Heart left ventricle (tissue), 16 donors: ENCODE data around the gene DAO. TPM values are rescaled to one million over a fixed set of nuclear protein-coding genes. Genes with fewer than 3 reads are reported as not detected.
"Not testable (repeated sequence)": the region's sequence is repeated elsewhere in the genome, so short reads cannot be mapped to it uniquely, and the experiment has no call there.

ENCODE experiments used
- ATAC-seq, 4 donors: fragments of 200-7000 bp; cut with Tn5 transposase; one replicate each; pipeline ENCODE4 v1.9.1; 2020 to 2022; ENCODE audit warnings: moderate library complexity in 4 of 4, mild to moderate bottlenecking in 3 of 4, moderate number of reproducible peaks in 1 of 4
- DNase-seq, 5 donors: peaks; one replicate each; pipeline ENCODE4 v3.0.0-alpha.2; 2020
- H3K27ac ChIP-seq, 12 donors: fragments of 200-600 bp; sonication (generic) in 4 of 12; one replicate each; pipeline versions ENCODE4 v1.5.0 to v1.8.0; 2016 to 2022; ENCODE audit warnings: mild to moderate bottlenecking in 2 of 12
- H3K27me3 ChIP-seq, 9 donors: fragments of 200-600 bp; sonication (generic) in 2 of 9; one replicate each; pipeline versions ENCODE4 v1.5.1 to v1.8.0; 2016 to 2022; ENCODE audit warnings: mild to moderate bottlenecking in 3 of 9
- H3K36me3 ChIP-seq, 9 donors: fragments of 200-600 bp; sonication (generic) in 2 of 9; one replicate each; pipeline versions ENCODE4 v1.5.0 to v1.8.0; 2018 to 2022; ENCODE audit warnings: mild to moderate bottlenecking in 2 of 9
- H3K4me1 ChIP-seq, 12 donors: fragments of 200-600 bp; sonication (generic) in 4 of 12; one replicate each; pipeline versions ENCODE4 v1.5.0 to v1.8.0; 2016 to 2022; ENCODE audit warnings: mild to moderate bottlenecking in 3 of 12
- H3K4me3 ChIP-seq, 12 donors: fragments of 200-600 bp; sonication (generic) in 4 of 12; one replicate each; pipeline versions ENCODE4 v1.5.0 to v1.8.0; 2017 to 2022; ENCODE audit warnings: mild to moderate bottlenecking in 9 of 12, moderate library complexity in 4 of 12
- H3K9me3 ChIP-seq, 12 donors: fragments of 200-600 bp; sonication (generic) in 4 of 12; one replicate each; pipeline versions ENCODE4 v1.5.0 to v1.8.0; 2016 to 2022; ENCODE audit warnings: mild to moderate bottlenecking in 1 of 12
- CTCF ChIP-seq, 12 donors: fragments of 200-600 bp; sonication (generic) in 4 of 12; IDR thresholded peaks; one replicate each; pipeline versions ENCODE4 v1.5.0 to v1.8.0; 2018 to 2022; ENCODE audit warnings: antibody characterized with exemption in 12 of 12, mild to moderate bottlenecking in 5 of 12
- POLR2A ChIP-seq, 2 donors: fragments of 450-650 bp; IDR thresholded peaks; one replicate each; pipeline ENCODE4 v1.6.1; 2017; ENCODE audit warnings: antibody characterized with exemption in 2 of 2, mild to moderate bottlenecking in 2 of 2, moderate library complexity in 2 of 2
- WGBS, 4 donors: extraction: QIAGEN DNeasy Blood & Tissue Kit in 2 of 4; methylation state at CpG; one replicate each; pipeline versions ENCODE4 v1.1.5 to v1.1.7; 2013 to 2018; 5-methylcytosine and 5-hydroxymethylcytosine counted together
- intact Hi-C, 10 donors: fragments of 100-400 bp; cut with DNase I; formaldehyde crosslinking; loops; one replicate each; pipeline versions ENCODE4 v1.11.1 to v1.14.2; 2022
- polyA plus RNA-seq, 2 donors: library from polyadenylated mRNA; stranded (reverse); fragments of 200-250 nt; gene quantifications; one replicate each; pipeline ENCODE4 v1.2.3, GENCODE V29; 2013
- total RNA-seq, 9 donors: library from RNA; depleted of rRNA in 2 of 9; stranded (reverse); fragments of >200 nt in 2 of 9; fragmentation: NEBNext Ultra II Directional in 3 of 9; extraction: Animal tissue kit (Norgen Biotek cat#: 25700) in 3 of 9; gene quantifications; one replicate each; pipeline versions ENCODE4 v1.1.0 to v1.2.4, GENCODE V29; 2016 to 2023
- donor health status: ischemic (EF 13 %, LVEDD 7.1; RV severe dilation, severe dysfunction).
- donor health status: healthy with polysubstance abuse.
- donor health status: DM: no; HTN: yes; CAD: no.
- donor health status: DM: no; HTN: no; CAD: no.
- donor health status: ischemic (EF 25% LVEDD 6.9; RV normal size, moderate dysfunction).
- donor health status: ischemic (EF 25% LVEDD 5.7; RV mildly dilated, moderate dysfunction).
- donor health status: healthy.
- donor health status: DM: yes; HTN: yes; CAD: no.
- donor health status: ischemic (EF 35%, LVEDD 5.7; RV mildly dilated, moderate dysfunction).
- donor health status: nonischemic (EF 11% LVEDD 7.7; RV severe dilation, severe dysfunction).
- donor health status: DM: yes; HTN: yes; CAD: no.
- donor health status: PGD.
- donor health status: ischemic (EF 29% LVEDD 5.4; RV normal size, mild dysfunction).
- donor health status: nonischemic (EF 23%, LVEDD 6.1; RV moderate dilation, normal function).

DAO gene
- total and polyA plus RNA-seq, 11 donors: not detected

- Histone ChIP-seq H3K27me3 (no peaks in the 10 kb centered on the region), H3K27ac (peak overlapping the region; percentile 75 to 96 (median 93)), H3K4me3 (no peak overlapping the region), H3K36me3 (peaks cover 0 to 48% (median 17%) of the 10 kb centered on the region in 9 donors), H3K9me3 (no peaks in the 10 kb centered on the region), H3K4me1 (peaks cover 37 to 98% (median 84%) of the 10 kb centered on the region in 12 donors)
- TF ChIP-seq POLR2A (IDR thresholded peaks at IDR 0.05): no peak
- no peak for TF ChIP-seq CTCF (IDR thresholded peaks at IDR 0.05)
- 9 to 14% (median 11%) methylated on average over 6 of the region's 6 CpGs for WGBS, 4 donors
- intact Hi-C loops: loop anchor here in 1 of 10 donors (2.0 kb wide), 1 partner anchor 14 kb away; no protein-coding TSS in a partner anchor
- peak in 4 of 5 donors; percentile 60 to 73 (median 62) for DNase-seq
- peak in 3 of 4 donors; percentile 15 to 32 (median 31) for ATAC-seq
These were observed 40.6 kb upstream of the DAO start for GRCh38 chr12:108839018-108839889.

- Histone ChIP-seq H3K27me3 (no peaks in the 10 kb centered on the region), H3K4me1 (peaks cover 33 to 97% (median 78%) of the 10 kb centered on the region in 12 donors), H3K4me3 (no peak overlapping the region), H3K9me3 (no peaks in the 10 kb centered on the region), H3K36me3 (peaks cover 0 to 45% (median 11%) of the 10 kb centered on the region in 9 donors), H3K27ac (peak overlapping the region; percentile 75 to 96 (median 93))
- TF ChIP-seq POLR2A (IDR thresholded peaks at IDR 0.05) (no peak), CTCF (IDR thresholded peaks at IDR 0.05) (no peak)
- intact Hi-C loops: loop anchor here in 1 of 10 donors (2.0 kb wide), 1 partner anchor 13 kb away; no protein-coding TSS in a partner anchor
- 41 to 67% (median 58%) methylated on average over 10 of the region's 10 CpGs for WGBS, 4 donors
- ATAC-seq (peak in 2 of 4 donors; percentile 4 to 8), DNase-seq (no peak)
These were observed 40.0 kb upstream of the DAO start for GRCh38 chr12:108839890-108840230.

GRCh38 chr12:108840605-108841332 is 39.1 kb upstream of the DAO start:
- intact Hi-C loops: no loop called here
- Histone ChIP-seq H3K27ac (peak overlapping the region; percentile 75 to 96 (median 93)), H3K9me3 (no peaks in the 10 kb centered on the region), H3K27me3 (no peaks in the 10 kb centered on the region), H3K4me1 (peaks cover 32 to 96% (median 77%) of the 10 kb centered on the region in 12 donors), H3K4me3 (no peak overlapping the region), H3K36me3 (peaks cover 0 to 46% (median 8%) of the 10 kb centered on the region in 9 donors)
- DNase-seq (no peak), ATAC-seq (no peak)
- TF ChIP-seq POLR2A (IDR thresholded peaks at IDR 0.05) (no peak), CTCF (IDR thresholded peaks at IDR 0.05) (no peak)
- 51 to 65% (median 61%) methylated on average over 20 of the region's 20 CpGs for WGBS, 4 donors

GRCh38 chr12:108841825-108842224 is 38.1 kb upstream of the DAO start:
- Histone ChIP-seq H3K36me3 (peaks cover 0 to 51% (median 10%) of the 10 kb centered on the region in 9 donors), H3K4me1 (peaks cover 34 to 97% (median 79%) of the 10 kb centered on the region in 12 donors), H3K27ac (peak overlapping the region in 8 of 12 donors; percentile 37 to 94 (median 66))
- H3K27me3 ChIP-seq, H3K9me3 ChIP-seq, DNase-seq, ATAC-seq, H3K4me3 ChIP-seq, intact Hi-C loops: not testable (repeated sequence)
- WGBS, 4 donors: 66 to 72% (median 71%) methylated on average over 4 of the region's 4 CpGs
